Immature natural killer cell (primary cell): ENCODE results near the gene POMGNT1. TPM values are rescaled to one million over a fixed set of nuclear protein-coding genes. Genes with fewer than 3 reads are reported as not detected.
A peak's percentile ranks its signal among the peaks of the same experiment; 100 is the strongest.

Source experiments
- DNase-seq, 3 donors: peaks; one replicate each; pipeline ENCODE4 v3.0.0; 2022; ENCODE audit warnings: mixed read lengths in 1 of 3
- H3K27ac Mint-ChIP-seq, 6 donors: one replicate each; pipeline ENCODE4 v1.8.0; 2020; ENCODE audit warnings: mixed read lengths in 6 of 6, mild to moderate bottlenecking in 5 of 6, inconsistent platforms in 4 of 6, moderate library complexity in 3 of 6
- H3K27me3 Mint-ChIP-seq, 3 donors: one replicate each; pipeline ENCODE4 v1.8.0; 2020 to 2021; ENCODE audit warnings: low read depth in 3 of 3, mild to moderate bottlenecking in 3 of 3, mixed read lengths in 3 of 3, moderate library complexity in 3 of 3, inconsistent platforms in 1 of 3
- H3K36me3 Mint-ChIP-seq, 3 donors: one replicate each; pipeline ENCODE4 v1.8.0; 2020; ENCODE audit warnings: mixed read lengths in 3 of 3, inconsistent platforms in 2 of 3, mild to moderate bottlenecking in 2 of 3
- H3K4me1 Mint-ChIP-seq, 2 donors: one replicate each; pipeline ENCODE4 v1.8.0; 2020; ENCODE audit warnings: inconsistent platforms in 2 of 2, mild to moderate bottlenecking in 2 of 2, mixed read lengths in 2 of 2, moderate library complexity in 1 of 2
- H3K4me3 Mint-ChIP-seq, 5 donors: one replicate each; pipeline ENCODE4 v1.8.0; 2020; ENCODE audit warnings: mild to moderate bottlenecking in 5 of 5, mixed read lengths in 5 of 5, inconsistent platforms in 3 of 5, moderate library complexity in 3 of 5
- H3K9me3 Mint-ChIP-seq, 6 donors: one replicate each; pipeline ENCODE4 v1.8.0; 2020; ENCODE audit warnings: mild to moderate bottlenecking in 6 of 6, mixed read lengths in 6 of 6, inconsistent platforms in 4 of 6, moderate library complexity in 3 of 6
- polyA plus RNA-seq, 3 donors: library from polyadenylated mRNA; unstranded; fragments of 300-500 nt; fragmentation: Illumina TruSeq; gene quantifications; one replicate each; pipeline ENCODE4 v1.2.3, GENCODE V29; 2021

Gene POMGNT1
- polyA plus RNA-seq, 3 donors from 2014 or later, result 33.7 to 36.3 (median 35.7) TPM

DNA sequence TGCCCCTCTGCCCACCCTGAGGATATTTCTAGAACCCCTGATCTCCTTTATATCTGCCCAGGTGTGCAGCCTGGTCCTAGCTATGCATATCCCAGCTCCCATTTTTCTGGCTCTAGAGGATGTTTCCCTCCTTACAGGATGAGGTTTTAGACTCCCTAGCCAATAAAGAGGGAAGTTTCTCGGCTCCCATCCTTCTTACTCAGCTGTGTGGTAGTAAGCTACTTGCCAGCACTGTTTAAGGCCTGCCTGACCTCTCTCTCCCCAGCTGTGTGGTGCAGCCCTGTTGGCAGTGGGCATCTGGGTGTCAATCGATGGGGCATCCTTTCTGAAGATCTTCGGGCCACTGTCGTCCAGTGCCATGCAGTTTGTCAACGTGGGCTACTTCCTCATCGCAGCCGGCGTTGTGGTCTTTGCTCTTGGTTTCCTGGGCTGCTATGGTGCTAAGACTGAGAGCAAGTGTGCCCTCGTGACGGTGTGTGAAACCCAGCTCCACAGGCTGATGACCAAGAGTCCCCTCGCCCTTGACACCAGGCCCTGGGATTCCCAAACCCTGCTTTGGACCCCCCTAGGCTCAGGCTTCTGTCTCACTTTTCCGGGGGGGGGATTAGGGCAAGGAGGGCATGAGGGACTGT is 14.2 kb downstream of the POMGNT1 start:
- peaks cover 0 to 3% (median 0%) of the 10 kb centered on the region in 3 donors for H3K27me3 Mint-ChIP-seq
- peak; percentile 42 to 52 (median 51) for DNase-seq
- no peaks in the 10 kb centered on the region for H3K9me3 Mint-ChIP-seq
- peaks cover 21 to 23% of the 10 kb centered on the region in 2 donors for H3K4me1 Mint-ChIP-seq
- peak overlapping the region in 4 of 5 donors; percentile 31 to 69 (median 54) for H3K4me3 Mint-ChIP-seq
- H3K36me3 Mint-ChIP-seq, result peaks cover 0 to 9% (median 9%) of the 10 kb centered on the region in 3 donors
- H3K27ac Mint-ChIP-seq, result peak overlapping the region; percentile 58 to 72 (median 66)

- DNase-seq, result no peak
- H3K27me3 Mint-ChIP-seq, result peaks cover 0 to 3% (median 0%) of the 10 kb centered on the region in 3 donors
- no peak overlapping the region for H3K4me3 Mint-ChIP-seq
- peaks cover 0 to 8% (median 7%) of the 10 kb centered on the region in 3 donors for H3K36me3 Mint-ChIP-seq
- H3K27ac Mint-ChIP-seq, result peak overlapping the region in 2 of 6 donors; percentile 58 to 67
- H3K9me3 Mint-ChIP-seq, result no peaks in the 10 kb centered on the region
- H3K4me1 Mint-ChIP-seq, result peaks cover 21 to 23% of the 10 kb centered on the region in 2 donors
Measured at GRCh38 chr1:46183079-46183847, 15.0 kb downstream of the POMGNT1 start.

DNA sequence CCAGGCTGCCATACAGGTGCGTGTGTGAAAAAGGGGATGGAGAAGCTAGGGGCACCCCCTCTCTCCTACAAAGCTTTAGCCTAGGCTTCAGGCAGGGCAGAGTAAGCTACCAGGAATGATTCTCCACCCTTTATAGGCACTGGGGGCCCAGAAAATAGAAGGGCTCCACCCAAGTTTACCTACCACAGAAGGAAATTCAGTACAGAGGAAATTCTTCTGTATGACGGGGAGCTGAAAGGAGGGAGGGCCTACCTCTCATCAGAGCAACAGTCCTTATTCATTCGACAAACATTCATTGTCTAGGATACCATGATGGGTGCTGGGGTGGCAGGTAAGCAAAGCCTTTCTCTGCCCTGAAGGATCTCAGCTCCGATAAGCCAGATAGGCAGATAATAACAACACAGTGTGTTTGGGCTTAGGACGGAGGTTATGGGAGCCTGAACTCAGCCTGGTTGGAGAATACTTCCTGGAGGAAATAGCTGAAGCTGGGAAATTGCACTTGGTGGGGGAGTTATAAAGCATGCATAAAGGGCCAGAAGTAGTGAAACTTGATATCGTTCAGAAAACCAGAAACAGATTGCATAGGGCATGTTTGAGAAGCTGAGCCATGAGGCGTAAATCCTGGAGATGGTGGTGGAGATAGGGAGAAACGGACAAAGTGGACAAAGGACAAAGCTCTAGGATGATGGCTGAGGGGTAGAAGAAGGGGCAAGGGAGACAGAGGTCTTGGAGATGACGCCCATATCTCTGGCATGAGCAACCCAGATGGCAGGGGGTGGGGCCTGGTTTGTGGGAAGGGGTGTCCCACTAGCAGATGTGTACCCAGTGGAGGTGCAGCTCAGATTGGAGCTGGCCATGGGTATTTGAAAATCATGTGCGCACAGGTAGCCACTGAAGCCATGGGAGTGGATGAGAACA is 16.6 kb downstream of the POMGNT1 start:
- no peak overlapping the region for H3K27ac Mint-ChIP-seq
- no peaks in the 10 kb centered on the region for H3K36me3 Mint-ChIP-seq
- H3K4me1 Mint-ChIP-seq, result peaks cover 21 to 23% of the 10 kb centered on the region in 2 donors
- H3K27me3 Mint-ChIP-seq, result peaks cover 0 to 3% (median 0%) of the 10 kb centered on the region in 3 donors
- H3K9me3 Mint-ChIP-seq, result no peaks in the 10 kb centered on the region
- DNase-seq, result no peak
- H3K4me3 Mint-ChIP-seq, result no peak overlapping the region

GRCh38 chr1:46180082-46180616 is 18.1 kb downstream of the POMGNT1 start:
- H3K9me3 Mint-ChIP-seq, result no peaks in the 10 kb centered on the region
- DNase-seq, result no peak

GRCh38 chr1:46179138-46180081 is 18.8 kb downstream of the POMGNT1 start:
- DNase-seq, result peak; percentile 53 to 65 (median 58)
- peaks cover 10 to 11% of the 10 kb centered on the region in 2 donors for H3K4me1 Mint-ChIP-seq
- no peak overlapping the region for H3K4me3 Mint-ChIP-seq
- no peaks in the 10 kb centered on the region for H3K9me3 Mint-ChIP-seq
- no peak overlapping the region for H3K27ac Mint-ChIP-seq
- peaks cover 0 to 1% (median 0%) of the 10 kb centered on the region in 3 donors for H3K27me3 Mint-ChIP-seq
- H3K36me3 Mint-ChIP-seq, result no peaks in the 10 kb centered on the region

More at GRCh38 chr1:46180082-46180616, 18.1 kb downstream of the POMGNT1 start:
- Mint-ChIP-seq H3K36me3 (no peaks in the 10 kb centered on the region), H3K4me1 (peaks cover 17 to 18% of the 10 kb centered on the region in 2 donors), H3K4me3 (no peak overlapping the region), H3K27me3 (peaks cover 0 to 3% (median 0%) of the 10 kb centered on the region in 3 donors), H3K27ac (no peak overlapping the region)

GRCh38 chr1:46176211-46176865 is 21.9 kb downstream of the POMGNT1 start, which contains the start of gene P3R3URF:
P3R3URF (minus strand) TSS chr1:46176488; CDS start chr1:46176471, 17 bp downstream.
- Mint-ChIP-seq H3K36me3 (no peaks in the 10 kb centered on the region), H3K27me3 (peaks cover 0 to 4% (median 2%) of the 10 kb centered on the region in 3 donors), H3K9me3 (peaks cover 0 to 1% (median 0%) of the 10 kb centered on the region in 6 donors), H3K4me3 (no peak within 1 kb of the TSS), H3K27ac (no peak within 1 kb of the TSS), H3K4me1 (no peaks in the 10 kb centered on the region)
- no peak for DNase-seq

DNA sequence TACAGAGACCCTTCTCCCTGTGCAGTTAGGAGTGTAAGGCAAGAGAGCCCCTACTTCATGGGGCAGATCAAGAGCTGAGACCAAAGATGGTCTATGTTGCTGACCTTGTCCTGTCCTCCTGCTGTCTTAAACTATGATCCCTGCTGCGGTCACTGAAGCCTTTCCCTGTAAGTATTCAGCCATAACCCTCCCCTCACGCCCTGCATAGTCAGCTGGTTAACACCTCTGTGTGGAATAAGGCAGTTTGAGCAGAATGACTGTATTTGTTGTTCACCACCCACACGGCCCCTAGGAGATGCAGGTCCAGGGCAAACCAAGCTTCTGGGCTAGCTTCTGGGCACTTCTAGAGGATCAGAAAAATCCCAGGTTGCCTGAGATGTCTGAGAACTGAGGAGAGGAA is 23.0 kb downstream of the POMGNT1 start:
- no peak overlapping the region for H3K27ac Mint-ChIP-seq
- H3K4me3 Mint-ChIP-seq, result no peak overlapping the region
- H3K27me3 Mint-ChIP-seq, result peaks cover 0 to 4% (median 2%) of the 10 kb centered on the region in 3 donors
- no peaks in the 10 kb centered on the region for H3K4me1 Mint-ChIP-seq
- H3K36me3 Mint-ChIP-seq, result no peaks in the 10 kb centered on the region
- H3K9me3 Mint-ChIP-seq, result peaks cover 0 to 1% (median 0%) of the 10 kb centered on the region in 6 donors
- DNase-seq, result no peak

DNA sequence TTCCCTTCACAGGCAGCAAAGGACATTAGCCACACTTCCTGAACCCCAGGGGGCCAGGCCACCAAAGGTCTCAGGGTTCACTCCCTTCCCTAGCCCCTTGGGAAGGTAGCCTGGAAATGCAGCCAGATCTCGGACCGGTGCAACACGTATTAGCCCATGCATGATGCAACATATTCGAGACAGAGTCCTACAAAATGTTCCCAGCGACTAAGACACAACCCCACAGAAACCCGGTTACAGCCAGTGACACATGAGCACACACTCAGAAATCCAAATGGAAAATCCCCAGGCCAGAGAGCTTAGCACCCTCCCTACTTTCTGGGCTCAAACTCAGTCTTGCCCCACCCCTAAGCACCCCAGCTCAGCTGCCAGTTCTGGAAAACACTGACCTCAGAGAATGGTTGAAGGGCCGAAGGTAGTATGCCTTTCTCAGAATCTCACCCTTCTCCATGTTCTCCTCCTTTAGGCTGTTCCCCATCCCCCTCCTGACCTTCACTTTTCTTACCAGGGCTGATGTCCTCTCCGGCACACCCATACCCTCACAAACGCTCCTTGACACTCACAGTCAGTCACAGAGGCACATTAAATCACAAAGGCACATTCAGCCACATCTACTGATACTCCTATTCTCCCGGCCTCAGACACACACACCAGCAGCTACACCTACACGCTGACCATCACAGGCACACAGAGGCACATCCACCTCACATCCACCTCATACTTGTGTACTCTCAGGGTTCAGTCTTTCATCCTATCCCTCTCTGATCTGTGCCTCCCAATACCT is 23.6 kb downstream of the POMGNT1 start, which contains the start of gene TSPAN1:
Gene TSPAN1, plus strand, starts transcription at position 640 of the 784 bp plus-strand sequence. CDS start 6,021 bp downstream, outside the sequence.
- H3K27ac Mint-ChIP-seq, result no peak within 1 kb of the TSS
- H3K4me1 Mint-ChIP-seq, result no peaks in the 10 kb centered on the region
- no peak for DNase-seq
- H3K36me3 Mint-ChIP-seq, result no peaks in the 10 kb centered on the region
- H3K27me3 Mint-ChIP-seq, result peaks cover 0 to 6% (median 2%) of the 10 kb centered on the region in 3 donors
- H3K9me3 Mint-ChIP-seq, result peaks cover 0 to 1% (median 0%) of the 10 kb centered on the region in 6 donors
- H3K4me3 Mint-ChIP-seq, result no peak within 1 kb of the TSS

- H3K27me3 Mint-ChIP-seq, result peaks cover 0 to 6% (median 2%) of the 10 kb centered on the region in 3 donors
- no peak overlapping the region for H3K4me3 Mint-ChIP-seq
- no peak for DNase-seq
- no peaks in the 10 kb centered on the region for H3K4me1 Mint-ChIP-seq
- H3K36me3 Mint-ChIP-seq, result no peaks in the 10 kb centered on the region
- no peak overlapping the region for H3K27ac Mint-ChIP-seq
- peaks cover 0 to 1% (median 0%) of the 10 kb centered on the region in 6 donors for H3K9me3 Mint-ChIP-seq
Measured at GRCh38 chr1:46173361-46173856, 24.8 kb downstream of the POMGNT1 start.

DNA sequence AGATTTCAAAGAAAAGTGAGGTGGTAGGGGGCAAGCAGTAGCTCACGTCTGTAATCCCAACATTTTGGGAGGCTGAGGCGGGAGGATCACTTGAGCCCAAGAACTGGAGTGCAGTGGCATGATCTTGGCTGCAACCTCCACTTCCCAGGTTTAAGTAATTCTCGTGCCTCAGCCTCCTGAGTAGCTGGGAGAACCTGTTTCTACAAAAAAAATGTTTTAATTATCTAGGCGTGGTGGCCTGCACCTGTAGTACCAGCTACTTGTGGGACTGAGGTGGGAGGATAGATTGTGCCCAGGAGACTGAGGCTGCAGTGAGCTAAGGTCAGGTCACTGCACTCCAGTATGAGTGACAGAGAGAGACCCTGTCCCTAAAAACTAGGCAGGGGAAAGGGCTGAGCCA is 25.9 kb downstream of the POMGNT1 start:
- H3K4me3 Mint-ChIP-seq, result no peak overlapping the region
- no peaks in the 10 kb centered on the region for H3K36me3 Mint-ChIP-seq
- no peak for DNase-seq
- peaks cover 0 to 1% (median 0%) of the 10 kb centered on the region in 6 donors for H3K9me3 Mint-ChIP-seq
- peaks cover 0 to 6% (median 2%) of the 10 kb centered on the region in 3 donors for H3K27me3 Mint-ChIP-seq
- H3K27ac Mint-ChIP-seq, result no peak overlapping the region
- peaks cover 3 to 6% of the 10 kb centered on the region in 2 donors for H3K4me1 Mint-ChIP-seq

DNA sequence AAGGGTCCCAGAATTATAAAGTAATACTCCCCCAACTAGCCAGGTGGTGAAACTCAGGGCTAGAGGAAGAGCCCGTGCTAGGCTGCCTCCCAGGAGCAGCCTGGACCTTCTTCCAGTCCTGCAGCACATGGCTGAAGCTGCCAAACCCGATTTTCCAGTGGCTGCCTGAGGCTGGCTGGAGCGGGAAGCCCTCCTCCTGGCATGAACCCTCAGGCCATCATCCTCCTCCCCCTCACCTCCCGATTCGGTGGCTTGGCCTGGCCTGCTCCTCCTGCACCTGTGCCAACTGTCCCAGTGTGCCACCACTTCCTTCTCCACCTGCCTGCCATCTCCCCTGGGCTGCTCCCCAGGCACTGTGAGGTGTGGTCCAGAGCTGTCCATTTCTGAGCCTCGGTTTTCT is 26.4 kb downstream of the POMGNT1 start:
- Mint-ChIP-seq H3K4me1 (peaks cover 7 to 11% of the 10 kb centered on the region in 2 donors), H3K27ac (no peak overlapping the region), H3K9me3 (peaks cover 0 to 1% (median 0%) of the 10 kb centered on the region in 6 donors), H3K36me3 (no peaks in the 10 kb centered on the region), H3K27me3 (peaks cover 0 to 6% (median 2%) of the 10 kb centered on the region in 3 donors), H3K4me3 (no peak overlapping the region)
- no peak for DNase-seq
